HTERT RPE-1 (cell line): ENCODE measurements around the gene SMIM43.
"Not testable (repeated sequence)": the region's sequence is repeated elsewhere in the genome, so short reads cannot be mapped to it uniquely, and the experiment has no call there.

Experiments
- in situ Hi-C: fragments of 300-500 bp; cut with MboI; formaldehyde crosslinking; loops from 4 replicates; pipeline ENCODE4 v1.14.3; 2020; ENCODE audit warnings: low sequenced_read_pairs

Gene SMIM43

GRCh38 chr4:121784401-121784800 lies 19.4 kb upstream of the SMIM43 start:
- in situ Hi-C loops, result no loop called here

DNA sequence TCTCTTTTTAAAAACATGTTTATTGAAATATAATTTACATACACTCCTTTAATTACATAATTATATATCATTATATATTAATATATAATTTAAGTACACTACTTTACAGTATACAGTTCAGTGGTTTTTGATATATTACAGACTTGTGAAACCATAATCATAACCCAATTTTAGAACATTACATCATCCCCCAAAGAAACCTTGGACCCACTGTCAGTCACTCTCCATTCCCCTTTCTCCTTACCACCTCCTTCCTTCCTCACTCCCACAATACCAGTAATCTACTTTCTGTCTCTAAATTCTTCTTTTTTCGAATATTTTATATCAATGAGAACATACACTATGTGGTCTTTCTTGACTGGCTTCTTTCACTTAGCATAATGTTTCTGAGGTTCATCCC lies 18.2 kb upstream of the SMIM43 start:
- in situ Hi-C loops, result no loop called here

- in situ Hi-C loops, result no loop called here
Observed at GRCh38 chr4:121778991-121779628, 14.1 kb upstream of the SMIM43 start.

- in situ Hi-C loops, result no loop called here
Observed at GRCh38 chr4:121777625-121778024, 12.7 kb upstream of the SMIM43 start.

DNA sequence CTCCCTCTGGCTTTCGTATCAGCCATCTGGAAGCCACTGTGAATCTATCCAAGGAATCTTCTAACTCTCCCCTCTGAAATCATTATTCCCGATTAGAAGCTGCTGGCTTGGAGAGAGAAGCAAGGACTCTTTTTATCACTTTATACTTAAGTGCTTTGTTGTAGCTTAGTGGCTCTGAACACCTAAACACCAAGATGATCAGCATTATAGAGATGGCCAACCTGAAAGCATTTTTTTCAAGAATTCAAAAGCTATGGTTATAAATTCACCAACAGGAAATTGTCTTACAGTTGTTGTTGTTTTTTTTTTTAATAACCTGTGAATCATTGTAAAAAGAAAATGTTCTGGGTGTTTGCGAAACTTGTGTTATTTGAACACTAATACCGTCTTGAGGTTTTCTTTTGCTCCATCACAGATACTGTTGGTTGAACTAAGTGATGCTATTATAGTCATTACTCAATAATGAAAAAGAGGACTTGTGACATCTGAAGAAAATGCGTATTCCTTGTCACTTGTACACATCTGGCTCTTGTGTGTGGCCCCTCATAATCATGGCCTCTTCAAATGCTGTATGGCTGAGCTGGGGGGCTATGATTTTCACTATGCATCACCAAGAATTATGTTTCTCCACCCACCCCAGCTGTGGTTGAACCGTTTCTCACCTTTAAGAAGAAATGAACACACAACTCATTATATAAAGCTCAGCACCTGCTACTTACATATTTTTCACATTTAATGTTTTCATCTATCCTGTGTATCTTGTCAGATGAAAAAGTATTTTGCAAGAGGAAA lies 11.8 kb upstream of the SMIM43 start:
- in situ Hi-C loops, result no loop called here

GRCh38 chr4:121773883-121774282 lies 8.9 kb upstream of the SMIM43 start:
- in situ Hi-C loops, result no loop called here

- in situ Hi-C loops, result no loop called here
Observed at GRCh38 chr4:121771869-121772268, 6.9 kb upstream of the SMIM43 start.

- in situ Hi-C loops, result no loop called here
Observed at GRCh38 chr4:121769341-121769740, 4.4 kb upstream of the SMIM43 start.

DNA sequence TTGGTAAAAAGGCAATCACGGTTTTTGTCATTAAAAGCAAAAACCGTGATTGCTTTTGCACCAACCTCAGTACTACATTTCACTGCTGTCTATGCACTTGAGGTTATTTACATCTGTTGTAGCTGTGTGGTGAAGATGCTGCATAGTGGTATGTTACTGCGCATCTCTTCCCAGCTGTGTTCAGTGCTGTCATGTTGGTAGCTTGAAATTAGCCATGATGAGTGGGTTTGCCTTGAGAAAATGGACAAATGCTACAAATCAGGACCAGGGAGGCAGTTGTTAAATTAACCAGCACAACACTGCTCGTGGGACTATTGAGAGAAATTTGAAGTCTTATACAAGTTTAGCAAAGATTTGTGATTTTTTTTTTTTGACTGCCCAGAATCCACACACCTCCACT lies 2.2 kb upstream of the SMIM43 start:
- in situ Hi-C loops, result no loop called here

DNA sequence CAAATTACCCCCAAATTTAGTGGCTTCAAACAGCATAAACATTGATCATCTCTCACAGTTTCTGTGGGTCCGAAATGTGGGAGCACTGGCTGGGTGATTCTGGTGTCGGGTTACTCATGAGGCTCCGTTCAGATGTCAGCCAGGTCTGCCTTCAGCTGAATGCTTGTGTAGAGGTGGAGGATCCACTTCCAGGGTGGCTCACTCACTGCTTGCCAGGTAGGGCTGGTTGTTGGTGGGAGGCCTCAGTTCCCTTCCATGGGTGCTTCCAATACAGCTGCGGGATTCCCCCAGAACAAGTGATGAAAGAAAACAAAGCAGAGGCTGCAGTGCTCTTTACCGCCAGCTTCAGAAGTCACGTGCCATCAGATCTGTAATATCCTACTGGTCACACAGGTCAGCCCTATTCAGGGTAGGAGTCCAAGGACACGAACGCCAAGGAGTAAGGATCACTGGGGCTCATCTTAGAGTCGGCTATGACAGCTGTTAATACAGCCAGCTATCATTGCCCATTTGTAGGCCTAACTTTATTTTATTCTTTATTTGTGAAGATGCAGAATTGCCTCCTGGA lies 1.1 kb upstream of the SMIM43 start:
- in situ Hi-C loops, result no loop called here

DNA sequence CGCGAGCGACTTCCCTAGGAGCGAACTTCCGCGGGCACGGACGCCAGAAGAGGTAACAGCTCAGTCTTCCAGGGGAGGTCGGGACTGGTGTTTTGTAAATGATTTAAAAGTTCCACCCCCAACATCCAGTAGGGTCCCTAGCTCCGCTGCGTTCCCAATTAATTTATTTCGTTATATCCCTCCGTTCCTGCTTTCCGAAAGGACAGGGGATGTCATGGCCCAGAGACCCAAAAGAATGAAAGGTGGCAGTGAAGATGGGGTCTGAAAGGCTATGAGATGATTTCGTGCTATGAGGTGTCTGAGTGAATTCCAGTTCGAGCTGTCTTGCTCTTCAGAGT lies 373 bp upstream of the SMIM43 start:
- in situ Hi-C loops, result no loop called here

DNA sequence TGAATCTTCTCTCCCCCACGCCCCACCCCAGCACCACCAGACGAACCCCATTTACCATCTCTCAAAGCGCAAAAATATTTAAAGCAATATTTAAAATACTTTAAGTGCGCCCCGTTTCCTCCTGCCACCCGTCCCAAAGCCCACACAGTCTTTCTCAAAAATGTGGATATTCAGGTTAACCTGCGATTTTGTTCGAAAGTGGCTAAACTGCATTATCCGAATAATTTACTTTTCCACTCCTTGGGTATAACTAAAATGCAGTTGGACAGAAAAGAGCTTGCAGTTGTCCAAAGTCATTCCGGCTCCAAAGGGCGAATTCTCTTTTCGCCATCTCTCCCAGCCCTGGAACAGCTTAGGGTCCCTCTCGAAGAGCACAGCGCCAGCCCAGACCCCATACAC lies 662 bp downstream of the SMIM43 start:
- in situ Hi-C loops, result no loop called here

DNA sequence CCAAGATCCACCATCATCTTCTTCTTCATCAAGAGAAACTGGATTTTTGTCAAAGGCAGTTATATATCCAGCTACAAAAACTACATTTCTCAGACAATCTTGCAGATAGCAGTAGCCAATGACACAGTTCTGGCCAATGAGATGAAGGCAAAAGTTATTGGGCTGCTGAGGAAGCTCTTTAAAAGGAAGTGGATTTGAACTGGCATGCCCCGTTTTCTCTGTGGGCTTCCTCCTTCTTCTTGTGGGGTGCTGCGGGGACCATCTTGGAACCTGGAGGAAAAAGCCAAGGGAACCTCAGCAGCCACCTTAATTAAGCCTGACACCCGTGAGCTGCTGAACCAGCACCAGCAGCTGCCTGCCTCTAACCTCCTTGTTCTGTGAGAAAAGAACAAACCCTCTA lies 4.8 kb downstream of the SMIM43 start:
- in situ Hi-C loops, result no loop called here

DNA sequence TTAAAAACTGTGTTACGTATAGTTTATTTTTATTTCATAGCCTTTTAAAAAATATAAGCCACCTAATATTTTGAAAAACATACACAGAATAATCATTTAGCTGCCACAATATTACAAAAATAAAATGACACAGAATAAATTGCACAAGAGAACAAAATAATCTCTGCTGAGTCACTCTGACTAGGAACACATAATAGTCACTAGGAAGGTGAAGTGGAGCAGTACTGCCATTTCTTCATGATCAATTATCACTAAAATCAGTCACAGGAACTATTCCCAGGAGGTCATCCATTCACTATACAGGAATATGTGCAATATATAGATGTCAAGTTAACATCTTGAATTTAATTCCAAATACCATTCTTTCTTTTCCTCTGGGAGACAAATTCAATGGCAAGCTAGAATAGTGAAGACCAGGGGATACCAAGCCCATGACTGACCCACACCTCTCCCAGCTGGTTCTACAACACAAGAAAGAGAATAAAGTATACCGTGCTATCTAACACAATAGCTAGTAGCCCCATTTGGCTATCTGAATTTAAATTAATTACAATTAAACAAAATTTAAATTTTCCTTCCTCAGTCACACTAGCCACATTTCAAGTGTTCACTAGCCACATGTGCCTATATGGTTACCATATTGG lies 5.9 kb downstream of the SMIM43 start:
- in situ Hi-C loops, result no loop called here

DNA sequence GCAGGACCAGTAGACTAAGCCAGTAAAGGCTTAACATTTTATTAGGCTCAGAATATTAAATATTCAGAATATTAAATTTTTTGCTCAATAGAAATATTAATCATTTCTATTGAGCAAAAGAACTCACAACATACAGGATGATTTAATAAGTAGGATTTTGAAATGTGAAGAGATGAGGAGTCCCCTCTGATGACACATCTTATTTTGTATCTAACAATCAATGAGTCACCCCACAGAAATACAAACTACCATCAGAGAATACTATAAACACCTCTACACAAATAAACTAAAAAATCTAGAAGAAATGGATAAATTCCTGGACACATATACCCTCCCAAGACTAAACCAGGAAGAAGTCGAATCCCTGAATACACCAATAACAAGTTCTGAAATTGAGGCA lies 12.8 kb downstream of the SMIM43 start:
- in situ Hi-C loops, result not testable (repeated sequence)

DNA sequence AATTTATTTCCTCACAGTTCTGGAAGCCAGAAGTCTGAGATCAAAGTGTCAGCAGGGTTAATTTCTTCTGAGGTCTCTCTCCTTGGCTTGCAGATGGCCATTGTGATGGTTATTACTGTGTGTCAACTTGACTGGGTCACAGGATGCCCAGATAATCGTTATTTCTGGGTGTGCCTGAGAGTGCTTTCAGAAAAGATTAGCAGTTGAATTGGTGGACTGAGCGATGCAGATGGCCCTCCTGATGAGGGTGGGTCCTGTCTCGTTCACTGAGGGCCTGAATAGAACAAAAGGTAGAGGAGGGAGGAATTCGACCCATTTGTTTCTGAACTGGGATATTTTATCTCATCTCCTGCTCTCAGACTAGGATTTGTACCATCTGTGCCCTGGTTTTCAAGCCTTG lies 15.7 kb downstream of the SMIM43 start:
- in situ Hi-C loops, result no loop called here

DNA sequence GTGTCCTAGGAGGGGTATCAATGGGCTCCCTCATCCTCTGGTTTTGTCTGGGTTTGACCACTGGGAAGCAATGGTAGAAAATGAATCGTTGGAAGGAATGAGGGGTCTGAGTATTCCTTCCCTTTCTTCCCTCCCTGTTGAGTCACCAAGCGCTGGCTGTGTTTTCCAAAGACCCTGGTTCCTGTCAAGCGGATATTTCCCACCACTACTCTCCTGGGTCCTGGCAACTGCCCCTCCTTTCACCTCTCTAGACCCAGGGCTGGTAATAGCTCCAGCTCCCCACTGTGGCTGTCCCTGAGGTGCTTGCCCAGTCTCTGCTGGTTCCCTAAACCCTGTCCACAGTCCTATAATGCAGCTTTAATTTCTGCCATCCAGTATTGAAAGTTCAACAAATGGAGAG lies 22.2 kb downstream of the SMIM43 start:
- in situ Hi-C loops, result no loop called here

GRCh38 chr4:121741751-121742150 lies 23.2 kb downstream of the SMIM43 start:
- in situ Hi-C loops, result no loop called here

DNA sequence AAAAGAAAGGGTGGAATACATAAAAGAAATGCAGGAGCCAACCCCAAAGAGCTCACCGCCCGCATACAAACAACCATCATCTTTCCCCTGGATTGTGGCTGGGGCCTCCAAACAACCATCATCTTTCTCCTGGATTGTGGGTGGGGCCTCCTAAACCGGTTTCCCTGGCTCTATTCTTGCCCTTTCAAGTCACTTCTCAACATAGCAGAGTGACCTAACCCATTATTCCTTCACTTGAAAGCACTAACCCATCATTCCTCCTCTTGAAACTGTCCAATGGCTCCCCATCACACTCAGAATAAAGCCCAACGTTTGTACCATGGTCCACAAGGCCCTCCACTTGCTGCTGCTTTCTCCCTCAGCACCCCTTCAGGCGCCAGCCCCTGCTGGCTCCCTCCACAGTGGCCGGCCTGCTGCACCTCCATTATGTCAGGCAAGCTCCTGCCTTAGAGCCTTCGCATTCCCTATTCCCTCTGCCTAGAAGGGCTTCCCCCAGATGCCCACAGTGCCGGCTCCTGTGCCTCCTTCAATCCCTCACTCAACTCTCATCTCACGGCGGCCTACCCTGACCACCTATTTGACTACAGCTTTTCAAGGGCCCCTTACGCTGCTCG lies 24.1 kb downstream of the SMIM43 start:
- in situ Hi-C loops, result no loop called here

GRCh38 chr4:121739575-121739974 lies 25.4 kb downstream of the SMIM43 start:
- in situ Hi-C loops, result no loop called here

GRCh38 chr4:121738780-121739535 lies 26.0 kb downstream of the SMIM43 start:
- in situ Hi-C loops, result no loop called here
